Gastrocnemius medialis (tissue), 4 donors: Measurements from ENCODE around the gene KAZN. TPM values are rescaled to one million over a fixed set of nuclear protein-coding genes. Genes with fewer than 3 reads are reported as not detected.

Source experiments
- ATAC-seq, 2 donors: fragments of 150-250 bp; one replicate each; pipeline ENCODE4 v1.9.1; 2016
- DNase-seq, 2 donors: peaks; one replicate each; pipeline ENCODE4 v3.0.0-alpha.2; 2019
- H3K27ac ChIP-seq, 4 donors: fragments of 200-600 bp; sonication (generic); 1 replicate in 1 of 4; 2 replicates in 3 of 4; pipeline ENCODE4 v1.5.1; 2016 to 2018; ENCODE audit warnings: mild to moderate bottlenecking in 2 of 4, moderate library complexity in 1 of 4
- H3K27me3 ChIP-seq, 3 donors: fragments of 200-600 bp; sonication (generic) in 2 of 3; 1 replicate in 1 of 3; 2 replicates in 2 of 3; pipeline versions ENCODE4 v1.5.1 to v1.6.0; 2016 to 2019; ENCODE audit warnings: mild to moderate bottlenecking in 1 of 3, moderate library complexity in 1 of 3
- H3K36me3 ChIP-seq, 2 donors: fragments of 200-600 bp; sonication (generic) in 1 of 2; one replicate each; pipeline ENCODE4 v1.5.1; 2017 to 2018
- H3K4me1 ChIP-seq, 2 donors: fragments of 200-600 bp; sonication (generic) in 1 of 2; one replicate each; pipeline ENCODE4 v1.5.1; 2016 to 2017; ENCODE audit warnings: mild to moderate bottlenecking in 2 of 2
- H3K4me3 ChIP-seq, 4 donors: fragments of 200-600 bp; sonication (generic) in 3 of 4; 1 replicate in 1 of 4; 2 replicates in 3 of 4; pipeline ENCODE4 v1.5.1; 2016 to 2019; ENCODE audit warnings: mild to moderate bottlenecking in 2 of 4
- H3K9me3 ChIP-seq, 3 donors: fragments of 200-600 bp; sonication (generic) in 2 of 3; 1 replicate in 1 of 3; 2 replicates in 2 of 3; pipeline ENCODE4 v1.5.1; 2016 to 2019
- POLR2A ChIP-seq, 2 donors: fragments of 450-650 bp; IDR thresholded peaks; one replicate each; pipeline ENCODE4 v1.6.1; 2017; ENCODE audit warnings: antibody characterized with exemption in 2 of 2, mild to moderate bottlenecking in 2 of 2, moderate library complexity in 2 of 2
- in situ Hi-C, 4 donors: fragments of 200-750 bp; cut with MboI; loops; one replicate each; pipeline versions ENCODE4 v1.15.0 to v1.8.0; 2017; ENCODE audit warnings: low sequenced_read_pairs in 4 of 4
- intact Hi-C: fragments of 100-400 bp; cut with DNase I; formaldehyde crosslinking; loops from one replicate; pipeline ENCODE4 v1.15.1; 2023; ENCODE audit warnings: low total_unique reads
- total RNA-seq, 4 donors: library from RNA; depleted of rRNA; stranded (reverse); fragments of >200 nt; gene quantifications; one replicate each; pipeline versions ENCODE4 v1.1.0 to v1.2.3, GENCODE V29; 2016
- TF ChIP-seq, protein P1 (sequence below), 5 experiments: fragments of 450-650 bp in 3 of 5; fragments of 200-600 bp in 2 of 5; sonication (generic) in 2 of 5; IDR thresholded peaks in 4 of 5; conservative IDR thresholded peaks in 1 of 5; 1 replicate in 4 of 5; 2 replicates in 1 of 5; pipeline ENCODE4 v1.5.1; 2016 to 2019; ENCODE audit warnings: antibody characterized with exemption in 5 of 5, mild to moderate bottlenecking in 3 of 5, moderate library complexity in 3 of 5

KAZN gene
- total RNA-seq, 4 donors from 2014 or later = 0.05 to 2.2 (median 1.00) TPM

GRCh38 chr1:14738235-14738634 is 139.8 kb downstream of the KAZN start:
- no peak for TF ChIP-seq POLR2A (IDR thresholded peaks at IDR 0.05)
- TF ChIP-seq, protein P1, sequence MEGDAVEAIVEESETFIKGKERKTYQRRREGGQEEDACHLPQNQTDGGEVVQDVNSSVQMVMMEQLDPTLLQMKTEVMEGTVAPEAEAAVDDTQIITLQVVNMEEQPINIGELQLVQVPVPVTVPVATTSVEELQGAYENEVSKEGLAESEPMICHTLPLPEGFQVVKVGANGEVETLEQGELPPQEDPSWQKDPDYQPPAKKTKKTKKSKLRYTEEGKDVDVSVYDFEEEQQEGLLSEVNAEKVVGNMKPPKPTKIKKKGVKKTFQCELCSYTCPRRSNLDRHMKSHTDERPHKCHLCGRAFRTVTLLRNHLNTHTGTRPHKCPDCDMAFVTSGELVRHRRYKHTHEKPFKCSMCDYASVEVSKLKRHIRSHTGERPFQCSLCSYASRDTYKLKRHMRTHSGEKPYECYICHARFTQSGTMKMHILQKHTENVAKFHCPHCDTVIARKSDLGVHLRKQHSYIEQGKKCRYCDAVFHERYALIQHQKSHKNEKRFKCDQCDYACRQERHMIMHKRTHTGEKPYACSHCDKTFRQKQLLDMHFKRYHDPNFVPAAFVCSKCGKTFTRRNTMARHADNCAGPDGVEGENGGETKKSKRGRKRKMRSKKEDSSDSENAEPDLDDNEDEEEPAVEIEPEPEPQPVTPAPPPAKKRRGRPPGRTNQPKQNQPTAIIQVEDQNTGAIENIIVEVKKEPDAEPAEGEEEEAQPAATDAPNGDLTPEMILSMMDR (IDR thresholded peaks at IDR 0.05 in 4 of 5, conservative IDR thresholded peaks at IDR 0.05 in 1 of 5) = no peak
- no peak overlapping the region for H3K4me3 ChIP-seq
- H3K27me3 ChIP-seq = peaks cover 0 to 11% (median 5%) of the 10 kb centered on the region in 3 donors
- in situ Hi-C loops (no loop called here), intact Hi-C loops (loop anchor here (10.0 kb wide), 1 partner anchor 633 kb away; no protein-coding TSS in a partner anchor)
- no peak overlapping the region for H3K27ac ChIP-seq
- DNase-seq (no peak), ATAC-seq (no peak)
- no peaks in the 10 kb centered on the region for H3K4me1 ChIP-seq
- H3K9me3 ChIP-seq = no peaks in the 10 kb centered on the region
- H3K36me3 ChIP-seq = no peaks in the 10 kb centered on the region

DNA sequence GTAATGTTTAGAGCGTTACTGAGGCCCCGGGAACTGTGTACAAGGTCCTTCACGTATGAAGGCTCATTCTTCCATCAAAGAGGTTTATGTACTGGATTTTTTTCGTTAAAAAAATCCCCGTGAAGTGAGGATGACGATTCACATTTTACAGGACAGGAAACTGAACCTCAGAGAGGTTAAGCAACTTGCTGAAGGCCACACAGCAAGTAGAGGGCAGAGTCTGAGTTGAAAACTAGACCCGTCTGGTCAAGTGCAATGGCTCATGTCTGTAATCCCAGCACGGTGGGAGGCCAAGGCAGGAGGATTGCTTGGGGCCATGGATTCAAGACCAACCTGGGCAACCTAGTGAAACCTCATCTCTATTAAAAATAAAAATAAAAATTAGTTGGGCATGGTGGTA is 140.2 kb downstream of the KAZN start:
- TF ChIP-seq, protein P1 (IDR thresholded peaks at IDR 0.05 in 4 of 5, conservative IDR thresholded peaks at IDR 0.05 in 1 of 5) = no peak
- TF ChIP-seq POLR2A (IDR thresholded peaks at IDR 0.05) = no peak
- Histone ChIP-seq H3K27ac (no peak overlapping the region), H3K4me1 (no peaks in the 10 kb centered on the region), H3K4me3 (no peak overlapping the region), H3K27me3 (peaks cover 0 to 10% (median under 1%) of the 10 kb centered on the region in 3 donors), H3K9me3 (no peaks in the 10 kb centered on the region), H3K36me3 (no peaks in the 10 kb centered on the region)
- ATAC-seq = no peak
- DNase-seq = no peak
- in situ Hi-C loops (no loop called here), intact Hi-C loops (loop anchor here (10.0 kb wide), 1 partner anchor 634 kb away; no protein-coding TSS in a partner anchor)

- Histone ChIP-seq H3K27me3 (peaks cover 0 to 8% (median 0%) of the 10 kb centered on the region in 3 donors), H3K36me3 (no peaks in the 10 kb centered on the region), H3K4me3 (no peak overlapping the region), H3K4me1 (no peaks in the 10 kb centered on the region), H3K27ac (no peak overlapping the region), H3K9me3 (no peaks in the 10 kb centered on the region)
- in situ Hi-C loops = no loop called here
- DNase-seq (no peak), ATAC-seq (no peak)
- intact Hi-C loops = loop anchor here (10.0 kb wide), 1 partner anchor 634 kb away; no protein-coding TSS in a partner anchor
- TF ChIP-seq, protein P1 (IDR thresholded peaks at IDR 0.05 in 4 of 5, conservative IDR thresholded peaks at IDR 0.05 in 1 of 5) = no peak
- TF ChIP-seq POLR2A (IDR thresholded peaks at IDR 0.05) = no peak
Observed at GRCh38 chr1:14739082-14739832, 140.8 kb downstream of the KAZN start.

DNA sequence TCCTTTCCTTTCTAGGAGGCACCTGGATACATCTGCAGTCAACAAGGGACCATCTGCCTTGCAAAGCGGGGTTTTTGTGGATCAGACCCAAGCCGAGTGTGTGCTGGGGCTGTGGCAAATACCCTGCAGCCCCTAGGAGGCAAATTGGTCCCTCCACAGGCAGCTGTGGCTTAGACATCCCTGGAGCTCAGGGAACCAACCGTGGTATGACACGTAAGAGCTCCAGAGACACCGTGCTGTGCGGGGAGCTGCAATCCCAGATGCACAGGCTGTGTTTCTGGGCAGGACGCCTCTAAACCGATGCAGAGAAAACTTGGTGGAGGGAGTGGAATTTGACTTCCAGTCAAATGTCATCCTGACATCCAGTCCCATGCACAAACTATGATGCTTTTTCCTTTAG is 141.5 kb downstream of the KAZN start:
- ATAC-seq (no peak), DNase-seq (no peak)
- Histone ChIP-seq H3K9me3 (no peaks in the 10 kb centered on the region), H3K36me3 (no peaks in the 10 kb centered on the region), H3K4me3 (no peak overlapping the region), H3K27ac (no peak overlapping the region), H3K4me1 (no peaks in the 10 kb centered on the region), H3K27me3 (peaks cover 0 to 8% (median 0%) of the 10 kb centered on the region in 3 donors)
- in situ Hi-C loops (no loop called here), intact Hi-C loops (no loop called here)
- TF ChIP-seq, protein P1 (IDR thresholded peaks at IDR 0.05 in 4 of 5, conservative IDR thresholded peaks at IDR 0.05 in 1 of 5) = no peak
- TF ChIP-seq POLR2A (IDR thresholded peaks at IDR 0.05) = no peak
